HG02938 (cell line): ENCODE measurements around the gene C1QA.
"Not testable (repeated sequence)": the region's sequence is repeated elsewhere in the genome, so short reads cannot be mapped to it uniquely, and the experiment has no call there.

Experiments
- ATAC-seq: cut with Tn5 transposase; IDR thresholded peaks from one replicate; pipeline ENCODE4 v1.9.1; 2021; ENCODE audit warnings: mild to moderate bottlenecking, moderate library complexity; ENCODE audit not compliant: unreplicated experiment

Gene C1QA

GRCh38 chr1:22671999-22672398 is 35.6 kb downstream of the C1QA start:
- no peak for ATAC-seq

GRCh38 chr1:22673486-22674409 is 37.3 kb downstream of the C1QA start:
- ATAC-seq: no peak

- ATAC-seq: no peak
Measured at GRCh38 chr1:22674410-22674749, 38.0 kb downstream of the C1QA start.

GRCh38 chr1:22676151-22676550 is 39.7 kb downstream of the C1QA start:
- not testable (repeated sequence) for ATAC-seq

GRCh38 chr1:22676916-22677583 is 40.6 kb downstream of the C1QA start:
- ATAC-seq: no peak

- no peak for ATAC-seq
Measured at GRCh38 chr1:22677931-22678896, 41.8 kb downstream of the C1QA start.

- ATAC-seq: no peak
Measured at GRCh38 chr1:22680726-22681125, 44.3 kb downstream of the C1QA start.

GRCh38 chr1:22681556-22682276 is 45.3 kb downstream of the C1QA start:
- no peak for ATAC-seq

GRCh38 chr1:22683547-22683946 is 47.1 kb downstream of the C1QA start:
- ATAC-seq: no peak

GRCh38 chr1:22685591-22686059 is 49.2 kb downstream of the C1QA start:
- ATAC-seq: no peak

GRCh38 chr1:22687191-22687590 is 50.8 kb downstream of the C1QA start:
- no peak for ATAC-seq

- ATAC-seq: no peak
Measured at GRCh38 chr1:22688466-22688865, 52.0 kb downstream of the C1QA start.
